IPS-NIHi7 (cell line): ENCODE data around the gene SDS.

Experiments used
- DNase-seq: peaks from one replicate; pipeline ENCODE4 v3.0.0; 2012; ENCODE audit warnings: mixed read lengths; ENCODE audit errors: extremely low spot score

Gene SDS

GRCh38 chr12:113398346-113399290 lies 5.1 kb downstream of the SDS start:
- no peak for DNase-seq

DNA sequence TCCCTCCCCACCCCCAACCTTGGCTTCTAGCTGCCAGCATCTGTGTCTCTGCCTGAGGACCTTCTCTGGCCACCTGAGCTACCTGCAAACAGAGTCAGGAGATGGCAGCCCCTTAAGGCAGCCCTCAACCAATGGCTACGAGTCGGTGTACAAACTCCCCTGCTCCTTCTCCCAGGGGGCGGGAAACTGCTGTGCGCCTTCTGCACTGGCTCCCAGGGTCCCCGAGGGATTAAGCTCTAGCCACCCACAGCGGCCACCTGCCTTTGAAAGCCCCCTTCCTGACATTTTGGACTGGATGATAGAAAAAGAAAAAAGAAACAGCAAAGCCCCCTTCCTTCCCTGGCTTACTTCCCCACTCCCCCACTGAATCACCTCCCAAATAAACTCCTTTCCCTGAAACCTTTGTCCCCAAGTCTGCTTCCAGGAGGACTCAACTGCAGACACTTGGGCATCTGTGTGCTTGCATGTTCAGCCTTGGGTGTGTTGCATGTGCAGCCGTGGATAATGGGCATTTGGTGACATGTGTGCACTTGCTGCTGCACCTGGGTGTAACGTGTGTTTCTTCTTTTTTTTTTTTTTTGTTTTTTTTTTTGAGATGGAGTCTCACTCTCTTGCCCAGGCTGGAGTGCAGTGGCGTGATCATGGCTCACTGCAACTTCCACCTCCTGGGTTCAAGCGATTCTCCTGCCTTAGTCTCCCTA lies 6.0 kb downstream of the SDS start:
- no peak for DNase-seq

DNA sequence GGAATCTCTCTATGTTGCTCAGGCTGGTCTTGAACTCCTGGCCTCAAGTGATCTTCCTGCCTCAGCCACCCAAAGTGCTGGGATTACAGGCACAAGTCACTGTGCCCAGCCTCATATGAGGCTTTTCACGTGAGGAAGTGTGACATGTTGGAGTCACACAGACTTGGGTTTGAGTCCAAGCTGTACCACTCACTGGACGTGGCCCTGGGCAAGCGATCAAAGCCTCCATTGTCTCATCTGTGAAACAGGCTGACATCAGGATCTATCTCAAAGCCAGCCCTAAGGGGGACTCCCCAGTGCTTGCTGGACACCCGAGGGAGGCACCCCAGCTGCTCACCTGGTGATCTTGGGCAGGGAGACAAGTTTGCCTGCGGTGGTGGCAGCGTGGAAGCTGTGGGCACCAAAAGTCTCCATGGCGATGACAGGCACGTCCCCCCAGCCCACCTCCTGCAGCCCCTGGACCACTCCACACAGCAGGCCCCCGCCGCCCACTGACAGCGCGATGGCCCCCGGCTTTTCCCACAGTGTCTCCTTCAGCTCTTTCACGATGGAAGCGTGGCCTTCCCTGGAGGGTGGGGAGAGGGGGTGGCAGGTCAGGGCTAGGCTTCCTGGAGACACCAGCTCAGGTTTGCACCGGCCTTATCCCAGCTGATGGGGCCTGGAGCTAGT lies 6.7 kb downstream of the SDS start:
- no peak for DNase-seq

DNA sequence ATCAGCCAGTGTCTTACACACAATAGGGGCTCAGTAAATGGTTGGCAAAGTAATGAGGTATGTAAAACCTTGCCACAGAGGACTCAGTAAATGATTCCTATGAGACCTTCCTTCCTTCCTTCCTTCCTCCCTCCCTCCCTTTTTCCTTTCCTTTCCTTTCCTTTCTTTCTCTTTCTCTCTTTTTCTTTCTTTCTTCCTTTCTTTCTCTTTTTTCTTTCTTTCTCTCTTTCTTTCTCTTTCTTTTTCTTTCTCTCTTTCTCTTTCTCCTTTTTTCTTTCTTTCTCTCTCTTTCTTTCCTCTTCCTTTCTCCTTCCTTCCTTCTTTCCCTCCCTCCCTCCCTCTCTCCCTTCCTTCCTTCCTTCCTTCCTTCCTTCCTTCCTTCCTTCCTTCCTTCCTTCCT lies 7.5 kb downstream of the SDS start:
- no peak for DNase-seq

GRCh38 chr12:113395119-113395518 lies 8.6 kb downstream of the SDS start:
- no peak for DNase-seq

GRCh38 chr12:113393749-113394148 lies 9.9 kb downstream of the SDS start:
- no peak for DNase-seq

- peak; percentile 99 for DNase-seq
Measured at GRCh38 chr12:113392988-113393579, 10.6 kb downstream of the SDS start.

DNA sequence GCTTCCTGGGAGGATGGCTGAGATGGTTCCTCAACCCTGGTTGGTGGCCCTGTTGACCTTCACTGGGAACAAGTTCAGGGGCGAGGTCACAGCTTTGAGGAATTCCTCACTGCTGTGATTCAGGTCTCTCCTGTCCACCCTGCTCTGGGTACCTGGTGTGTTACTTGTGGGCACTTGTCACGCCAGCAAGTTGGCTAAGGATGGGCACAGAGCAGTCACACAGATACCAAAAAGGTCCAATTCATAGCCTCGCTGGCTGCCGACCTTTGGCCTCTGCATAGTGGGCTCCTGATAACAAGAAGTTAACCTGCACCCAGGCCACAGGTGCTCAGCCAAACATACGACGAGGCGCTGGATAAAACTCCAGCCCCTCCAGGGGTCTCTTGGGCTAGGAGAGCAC lies 11.2 kb downstream of the SDS start:
- DNase-seq, result no peak

DNA sequence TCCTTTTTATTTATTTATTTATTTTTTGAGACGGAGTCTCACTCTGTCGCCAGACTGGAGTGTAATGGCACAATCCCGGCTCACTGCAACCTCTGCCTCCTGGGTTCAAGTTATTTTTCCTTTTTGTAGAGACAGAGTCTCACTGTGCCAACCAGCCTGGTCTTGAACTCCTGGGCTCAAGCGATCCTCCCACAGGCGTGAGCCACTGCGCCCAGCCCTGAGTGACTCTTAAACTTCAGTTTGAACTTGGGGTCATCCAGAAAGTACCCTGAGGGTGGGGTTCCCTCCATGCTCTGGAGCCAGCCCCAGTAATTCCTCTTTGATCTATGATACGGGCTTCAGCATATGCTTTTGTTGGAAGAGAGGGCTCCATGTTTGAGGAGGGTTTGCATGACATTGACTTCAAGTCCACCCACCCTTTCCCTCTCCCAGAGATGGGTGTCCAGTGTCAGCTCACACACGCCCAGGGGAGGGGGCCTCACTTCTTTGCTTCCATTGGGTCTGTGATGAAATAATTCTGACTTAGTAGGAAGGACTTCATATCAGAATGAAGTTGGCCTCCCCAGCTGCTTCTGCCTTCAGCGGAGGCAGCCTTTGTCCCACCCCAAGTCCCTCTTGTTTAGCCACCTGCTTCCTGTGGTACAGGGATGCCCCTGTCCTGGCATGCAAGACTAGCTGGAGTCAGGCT lies 11.9 kb downstream of the SDS start:
- no peak for DNase-seq

DNA sequence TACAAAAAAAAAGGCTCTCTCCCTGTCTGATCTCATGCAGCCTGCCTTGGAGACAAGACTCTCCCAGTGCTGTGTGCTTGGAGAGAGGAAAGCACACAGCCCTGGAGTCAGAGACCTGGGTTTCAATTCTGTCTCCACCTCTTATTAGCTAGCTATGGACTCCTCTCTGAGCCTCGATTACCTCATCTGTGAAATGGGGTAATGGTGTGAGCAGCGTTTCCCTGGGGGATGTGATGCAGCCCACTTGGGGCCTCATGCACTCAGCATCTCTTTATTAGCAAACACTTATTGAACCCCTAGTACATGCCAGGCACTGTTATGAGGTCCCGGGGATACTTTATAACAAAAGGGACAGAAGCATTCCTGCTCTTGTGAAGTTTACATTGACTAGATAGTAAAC lies 12.5 kb downstream of the SDS start:
- DNase-seq, result no peak

DNA sequence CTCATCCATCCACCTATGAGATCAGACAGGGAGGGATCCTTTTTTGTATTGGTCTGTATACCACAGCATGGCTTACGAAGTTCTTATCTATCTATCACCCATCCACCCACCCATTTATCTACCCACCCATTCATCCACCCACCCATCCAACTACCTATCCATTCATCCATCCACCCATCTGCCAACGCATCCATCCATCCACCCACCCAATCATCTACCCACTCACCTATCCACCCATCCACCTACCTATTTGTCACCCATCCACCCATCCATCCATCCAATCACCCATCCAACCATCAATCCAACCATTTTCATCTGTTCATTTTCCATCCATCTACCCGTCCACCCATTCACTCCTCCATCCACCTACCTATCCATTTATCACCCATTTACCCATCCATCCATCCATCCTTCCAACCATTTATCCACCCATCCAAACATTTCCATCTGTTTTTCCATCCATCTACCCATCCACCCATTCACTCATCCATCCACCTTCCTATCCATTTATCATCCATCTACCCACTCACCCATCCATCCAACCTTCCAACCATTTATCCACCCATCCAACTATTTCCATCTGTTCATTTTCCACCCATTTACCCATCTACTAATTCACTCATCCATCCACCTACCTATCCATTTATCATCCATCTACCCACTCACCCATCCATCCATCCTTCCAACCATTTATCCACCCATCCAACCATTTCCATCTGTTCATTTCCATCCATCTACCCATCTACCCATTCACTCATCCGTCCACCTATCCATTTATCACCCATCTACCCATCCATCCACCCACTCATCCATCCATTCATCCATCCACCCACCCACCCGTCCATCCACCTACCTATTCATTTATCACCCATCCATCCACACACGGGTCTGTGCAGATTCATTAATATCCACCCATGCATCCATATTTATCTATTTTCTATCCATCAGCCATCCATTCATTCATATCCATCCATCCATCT lies 13.3 kb downstream of the SDS start:
- no peak for DNase-seq

DNA sequence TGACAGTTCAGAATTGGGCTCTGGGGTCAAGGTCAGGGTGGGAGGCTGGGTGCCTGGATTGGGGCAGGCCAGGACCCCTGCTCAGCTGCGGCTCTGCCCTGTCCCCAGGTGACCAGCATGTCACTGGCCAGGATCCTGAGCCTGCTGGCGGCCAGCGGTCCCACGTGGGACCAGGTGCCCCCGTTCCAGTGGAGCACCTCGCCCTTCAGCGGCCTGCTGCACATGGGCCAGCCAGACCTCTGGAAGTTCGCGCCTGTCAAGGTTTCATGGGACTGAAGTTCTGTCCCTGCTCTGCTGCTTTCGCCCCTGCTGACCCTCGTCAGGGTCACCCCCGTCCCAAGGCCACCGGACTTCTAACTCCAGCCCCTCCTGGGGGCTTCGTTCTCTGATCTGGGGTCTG lies 15.3 kb downstream of the SDS start:
- DNase-seq, result no peak

DNA sequence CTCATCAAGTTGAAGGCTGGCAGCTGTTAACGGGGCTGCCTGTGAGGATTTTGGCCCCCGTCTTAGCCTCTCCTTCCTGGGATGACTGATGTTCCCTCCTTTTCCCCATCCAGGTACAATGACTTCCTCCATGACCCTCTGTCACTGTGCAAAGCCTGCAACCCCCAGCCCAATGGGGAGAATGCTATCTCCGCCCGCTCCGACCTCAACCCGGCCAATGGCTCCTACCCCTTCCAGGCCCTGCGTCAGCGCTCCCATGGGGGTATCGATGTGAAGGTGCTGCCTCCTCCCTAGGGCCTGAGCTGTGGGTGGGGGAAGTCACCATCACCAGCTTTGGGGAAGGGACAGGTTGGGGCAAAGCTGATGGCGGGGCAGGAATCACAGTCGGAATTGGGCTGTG lies 16.1 kb downstream of the SDS start:
- DNase-seq, result no peak

GRCh38 chr12:113386866-113387566 lies 16.7 kb downstream of the SDS start:
- no peak for DNase-seq

GRCh38 chr12:113385282-113385882 lies 18.3 kb downstream of the SDS start:
- DNase-seq, result no peak

GRCh38 chr12:113384778-113385177 lies 18.9 kb downstream of the SDS start:
- no peak for DNase-seq

- DNase-seq, result no peak
Measured at GRCh38 chr12:113382206-113382605, 21.5 kb downstream of the SDS start.

DNA sequence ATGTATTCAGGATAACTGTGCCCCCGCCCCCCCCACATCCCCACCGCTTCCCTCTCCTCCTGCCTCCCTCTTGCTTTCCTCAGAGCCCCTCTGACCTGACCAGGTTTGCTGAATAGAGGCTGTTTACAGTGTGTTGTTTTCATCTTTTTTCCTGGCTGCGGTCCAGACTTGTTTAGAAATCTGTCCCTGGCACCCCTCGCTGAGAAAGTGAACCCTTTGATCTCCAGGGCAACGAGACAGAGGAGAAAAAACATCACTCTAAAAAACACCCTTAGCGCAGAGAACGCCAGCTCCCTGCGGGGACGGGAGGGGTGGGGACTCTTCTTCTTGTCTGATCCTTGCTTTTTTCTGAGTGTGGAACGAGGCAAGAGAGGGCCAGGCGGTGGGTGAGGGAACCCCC lies 22.5 kb downstream of the SDS start:
- DNase-seq, result no peak

GRCh38 chr12:113378291-113378690 lies 25.4 kb downstream of the SDS start:
- DNase-seq, result no peak
